ENCODE results near the gene COL20A1. TPM values are rescaled to one million over a fixed set of nuclear protein-coding genes. Genes with fewer than 3 reads are reported as not detected.

The COL20A1 gene
- total and polyA plus RNA-seq, 2 donors = 0.05 to 0.30 TPM

DNA sequence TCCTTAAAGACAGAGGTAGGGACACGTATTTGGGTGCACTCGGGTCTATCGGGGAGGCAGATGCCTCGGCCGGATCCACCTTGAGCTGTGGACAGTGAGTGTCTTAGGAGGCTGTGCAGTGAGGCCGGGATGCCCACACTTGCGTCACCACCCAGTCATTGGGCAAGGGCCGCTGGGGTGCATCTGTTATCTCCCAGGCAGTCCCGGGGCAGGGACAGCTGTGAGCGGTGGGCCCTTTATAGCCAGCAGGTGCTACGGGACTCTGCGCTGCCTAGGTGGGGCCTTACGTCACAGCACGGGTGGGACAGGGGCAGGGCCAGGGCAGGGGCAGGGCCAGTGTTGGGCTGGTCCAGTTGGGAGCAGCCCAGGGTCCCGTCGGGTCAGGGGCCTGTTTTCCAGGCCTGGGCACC is 689 bp upstream of the COL20A1 start:
- Histone ChIP-seq H3K4me3 (ENCODE audit: low read length in 2 of 2) (no peak overlapping the region), H3K9me3 (ENCODE audit: control insufficient read depth in 2 of 2, insufficient read depth in 1 of 2, low read length in 1 of 2) (no peaks in the 10 kb centered on the region), H3K36me3 (ENCODE audit: control insufficient read depth in 2 of 2, insufficient read depth in 2 of 2, low read length in 1 of 2) (peaks cover 9 to 23% of the 10 kb centered on the region in 2 donors), H3K27me3 (ENCODE audit: control insufficient read depth in 2 of 2, insufficient read depth in 1 of 2, low read length in 1 of 2) (peaks cover 20 to 36% of the 10 kb centered on the region in 2 donors), H3K4me1 (ENCODE audit: control insufficient read depth in 2 of 2, insufficient read depth in 2 of 2, low read length in 2 of 2) (peaks cover 0 to 2% of the 10 kb centered on the region in 2 donors), H3K27ac (ENCODE audit: low read depth in 1 of 2, low read length in 1 of 2) (no peak overlapping the region)
- 91% methylated on average over 16 of the region's 16 CpGs for WGBS
- no peak for DNase-seq (ENCODE audit: low read depth in 6 of 9, low spot score in 9 of 9)

DNA sequence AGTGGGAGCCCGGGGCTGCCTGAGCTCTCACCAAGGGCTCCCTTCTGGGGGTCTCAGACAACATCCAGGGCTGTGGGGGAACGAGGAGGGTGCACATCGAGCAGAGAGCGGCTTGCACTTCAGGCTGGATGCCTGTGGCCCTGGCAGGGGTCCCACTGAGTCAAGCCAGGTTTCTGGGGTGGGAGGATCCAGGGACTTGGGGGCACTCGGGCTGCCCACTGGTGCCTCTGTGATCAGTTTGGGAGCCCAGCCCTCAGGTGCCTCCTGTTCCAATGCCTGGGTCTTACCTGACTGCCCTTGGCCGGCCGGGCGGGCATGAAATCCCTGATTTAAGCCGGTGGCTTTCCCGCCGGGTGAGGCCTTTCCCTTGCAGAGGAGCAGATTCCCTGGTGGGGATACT is 470 bp downstream of the COL20A1 start:
- Histone ChIP-seq H3K36me3 (ENCODE audit: control insufficient read depth in 2 of 2, insufficient read depth in 2 of 2, low read length in 1 of 2) (peaks cover 6 to 12% of the 10 kb centered on the region in 2 donors), H3K4me3 (ENCODE audit: low read length in 2 of 2) (no peak overlapping the region), H3K27me3 (ENCODE audit: control insufficient read depth in 2 of 2, insufficient read depth in 1 of 2, low read length in 1 of 2) (peaks cover 20 to 43% of the 10 kb centered on the region in 2 donors), H3K9me3 (ENCODE audit: control insufficient read depth in 2 of 2, insufficient read depth in 1 of 2, low read length in 1 of 2) (no peaks in the 10 kb centered on the region), H3K27ac (ENCODE audit: low read depth in 1 of 2, low read length in 1 of 2) (no peak overlapping the region), H3K4me1 (ENCODE audit: control insufficient read depth in 2 of 2, insufficient read depth in 2 of 2, low read length in 2 of 2) (peaks cover 0 to 2% of the 10 kb centered on the region in 2 donors)
- DNase-seq (ENCODE audit: low read depth in 6 of 9, low spot score in 9 of 9) = no peak
- WGBS = 80% methylated on average over 11 of the region's 11 CpGs

GRCh38 chr20:63293871-63294535 is 1.0 kb downstream of the COL20A1 start:
- Histone ChIP-seq H3K9me3 (ENCODE audit: control insufficient read depth in 2 of 2, insufficient read depth in 1 of 2, low read length in 1 of 2) (no peaks in the 10 kb centered on the region), H3K27ac (ENCODE audit: low read depth in 1 of 2, low read length in 1 of 2) (no peak overlapping the region), H3K4me3 (ENCODE audit: low read length in 2 of 2) (no peak overlapping the region), H3K4me1 (ENCODE audit: control insufficient read depth in 2 of 2, insufficient read depth in 2 of 2, low read length in 2 of 2) (peaks cover 0 to 2% of the 10 kb centered on the region in 2 donors), H3K36me3 (ENCODE audit: control insufficient read depth in 2 of 2, insufficient read depth in 2 of 2, low read length in 1 of 2) (peaks cover 2 to 6% of the 10 kb centered on the region in 2 donors), H3K27me3 (ENCODE audit: control insufficient read depth in 2 of 2, insufficient read depth in 1 of 2, low read length in 1 of 2) (peaks cover 20 to 46% of the 10 kb centered on the region in 2 donors)
- 77% methylated on average over 21 of the region's 22 CpGs for WGBS
- no peak for DNase-seq (ENCODE audit: low read depth in 6 of 9, low spot score in 9 of 9)

GRCh38 chr20:63294536-63294900 is 1.5 kb downstream of the COL20A1 start:
- H3K27me3 ChIP-seq (ENCODE audit: control insufficient read depth in 2 of 2, insufficient read depth in 1 of 2, low read length in 1 of 2) = peaks cover 20 to 49% of the 10 kb centered on the region in 2 donors
- no peak for DNase-seq (ENCODE audit: low read depth in 6 of 9, low spot score in 9 of 9)
- WGBS = 93% methylated on average over 12 of the region's 12 CpGs

GRCh38 chr20:63295018-63295417 is 2.0 kb downstream of the COL20A1 start:
- Histone ChIP-seq H3K4me1 (ENCODE audit: control insufficient read depth in 2 of 2, insufficient read depth in 2 of 2, low read length in 2 of 2) (peaks cover 0 to 2% of the 10 kb centered on the region in 2 donors), H3K4me3 (ENCODE audit: low read length in 2 of 2) (no peak overlapping the region), H3K27me3 (ENCODE audit: control insufficient read depth in 2 of 2, insufficient read depth in 1 of 2, low read length in 1 of 2) (peaks cover 20 to 49% of the 10 kb centered on the region in 2 donors), H3K9me3 (ENCODE audit: control insufficient read depth in 2 of 2, insufficient read depth in 1 of 2, low read length in 1 of 2) (no peaks in the 10 kb centered on the region), H3K27ac (ENCODE audit: low read depth in 1 of 2, low read length in 1 of 2) (no peak overlapping the region), H3K36me3 (ENCODE audit: control insufficient read depth in 2 of 2, insufficient read depth in 2 of 2, low read length in 1 of 2) (no peaks in the 10 kb centered on the region)
- no peak for DNase-seq (ENCODE audit: low read depth in 6 of 9, low spot score in 9 of 9)
- 49% methylated on average over 19 of the region's 19 CpGs for WGBS

More at GRCh38 chr20:63294536-63294900, 1.5 kb downstream of the COL20A1 start:
- H3K4me3 ChIP-seq (ENCODE audit: low read length in 2 of 2) = no peak overlapping the region
- H3K9me3 ChIP-seq (ENCODE audit: control insufficient read depth in 2 of 2, insufficient read depth in 1 of 2, low read length in 1 of 2) = no peaks in the 10 kb centered on the region
- no peak overlapping the region for H3K27ac ChIP-seq (ENCODE audit: low read depth in 1 of 2, low read length in 1 of 2)
- H3K36me3 ChIP-seq (ENCODE audit: control insufficient read depth in 2 of 2, insufficient read depth in 2 of 2, low read length in 1 of 2) = peaks cover 0 to 1% of the 10 kb centered on the region in 2 donors
- peaks cover 0 to 2% of the 10 kb centered on the region in 2 donors for H3K4me1 ChIP-seq (ENCODE audit: control insufficient read depth in 2 of 2, insufficient read depth in 2 of 2, low read length in 2 of 2)

DNA sequence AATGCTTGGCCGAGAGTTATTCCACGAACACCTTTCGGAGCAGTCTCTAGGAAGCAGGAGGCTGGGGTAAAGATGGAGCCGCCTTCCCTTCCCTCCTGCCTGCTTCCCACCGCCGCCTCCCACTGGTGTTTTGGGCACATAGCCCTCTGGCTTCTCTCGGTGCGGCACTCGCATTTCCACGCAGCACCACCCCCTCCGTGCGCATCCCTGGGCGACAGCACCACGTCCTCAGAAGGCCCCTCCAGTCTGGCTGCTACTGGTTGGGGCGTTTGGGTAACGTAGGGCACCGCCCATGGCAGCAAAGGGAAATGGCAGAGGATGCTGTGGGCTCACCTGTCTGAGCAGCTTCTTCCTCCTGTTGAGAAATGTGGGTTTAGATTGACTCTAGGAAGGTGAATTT is 2.4 kb downstream of the COL20A1 start:
- Histone ChIP-seq H3K4me1 (ENCODE audit: control insufficient read depth in 2 of 2, insufficient read depth in 2 of 2, low read length in 2 of 2) (peaks cover 0 to 2% of the 10 kb centered on the region in 2 donors), H3K9me3 (ENCODE audit: control insufficient read depth in 2 of 2, insufficient read depth in 1 of 2, low read length in 1 of 2) (no peaks in the 10 kb centered on the region), H3K27ac (ENCODE audit: low read depth in 1 of 2, low read length in 1 of 2) (no peak overlapping the region), H3K36me3 (ENCODE audit: control insufficient read depth in 2 of 2, insufficient read depth in 2 of 2, low read length in 1 of 2) (no peaks in the 10 kb centered on the region), H3K4me3 (ENCODE audit: low read length in 2 of 2) (no peak overlapping the region), H3K27me3 (ENCODE audit: control insufficient read depth in 2 of 2, insufficient read depth in 1 of 2, low read length in 1 of 2) (peaks cover 20 to 49% of the 10 kb centered on the region in 2 donors)
- 29% methylated on average over 17 of the region's 17 CpGs for WGBS
- DNase-seq (ENCODE audit: low read depth in 6 of 9, low spot score in 9 of 9) = no peak

DNA sequence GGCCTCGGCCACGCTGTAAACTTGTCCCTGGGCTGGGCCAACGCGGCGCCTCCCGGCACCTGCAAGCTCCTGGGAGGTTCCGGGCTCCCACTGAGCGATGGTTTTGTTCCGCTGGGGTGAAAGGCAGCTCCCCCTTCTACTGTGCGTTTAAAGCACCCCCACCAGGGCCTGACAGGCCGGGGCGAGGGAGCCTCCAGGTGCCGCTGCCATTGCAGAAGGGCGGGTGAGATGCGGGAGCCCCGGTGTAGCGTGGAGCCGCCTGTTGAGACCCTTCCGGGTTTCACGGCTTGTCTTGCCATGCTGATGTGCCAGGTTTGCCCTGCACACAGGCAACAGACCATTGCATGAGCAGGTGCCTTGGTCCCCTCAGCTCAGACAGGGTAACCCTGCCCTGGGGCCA is 2.9 kb downstream of the COL20A1 start:
- H3K4me1 ChIP-seq (ENCODE audit: control insufficient read depth in 2 of 2, insufficient read depth in 2 of 2, low read length in 2 of 2) = peaks cover 0 to 2% of the 10 kb centered on the region in 2 donors
- no peak for DNase-seq (ENCODE audit: low read depth in 6 of 9, low spot score in 9 of 9)
- peaks cover 20 to 49% of the 10 kb centered on the region in 2 donors for H3K27me3 ChIP-seq (ENCODE audit: control insufficient read depth in 2 of 2, insufficient read depth in 1 of 2, low read length in 1 of 2)
- no peak overlapping the region for H3K4me3 ChIP-seq (ENCODE audit: low read length in 2 of 2)
- H3K9me3 ChIP-seq (ENCODE audit: control insufficient read depth in 2 of 2, insufficient read depth in 1 of 2, low read length in 1 of 2) = no peaks in the 10 kb centered on the region
- 15% methylated on average over 20 of the region's 20 CpGs for WGBS
- no peaks in the 10 kb centered on the region for H3K36me3 ChIP-seq (ENCODE audit: control insufficient read depth in 2 of 2, insufficient read depth in 2 of 2, low read length in 1 of 2)
- no peak overlapping the region for H3K27ac ChIP-seq (ENCODE audit: low read depth in 1 of 2, low read length in 1 of 2)

DNA sequence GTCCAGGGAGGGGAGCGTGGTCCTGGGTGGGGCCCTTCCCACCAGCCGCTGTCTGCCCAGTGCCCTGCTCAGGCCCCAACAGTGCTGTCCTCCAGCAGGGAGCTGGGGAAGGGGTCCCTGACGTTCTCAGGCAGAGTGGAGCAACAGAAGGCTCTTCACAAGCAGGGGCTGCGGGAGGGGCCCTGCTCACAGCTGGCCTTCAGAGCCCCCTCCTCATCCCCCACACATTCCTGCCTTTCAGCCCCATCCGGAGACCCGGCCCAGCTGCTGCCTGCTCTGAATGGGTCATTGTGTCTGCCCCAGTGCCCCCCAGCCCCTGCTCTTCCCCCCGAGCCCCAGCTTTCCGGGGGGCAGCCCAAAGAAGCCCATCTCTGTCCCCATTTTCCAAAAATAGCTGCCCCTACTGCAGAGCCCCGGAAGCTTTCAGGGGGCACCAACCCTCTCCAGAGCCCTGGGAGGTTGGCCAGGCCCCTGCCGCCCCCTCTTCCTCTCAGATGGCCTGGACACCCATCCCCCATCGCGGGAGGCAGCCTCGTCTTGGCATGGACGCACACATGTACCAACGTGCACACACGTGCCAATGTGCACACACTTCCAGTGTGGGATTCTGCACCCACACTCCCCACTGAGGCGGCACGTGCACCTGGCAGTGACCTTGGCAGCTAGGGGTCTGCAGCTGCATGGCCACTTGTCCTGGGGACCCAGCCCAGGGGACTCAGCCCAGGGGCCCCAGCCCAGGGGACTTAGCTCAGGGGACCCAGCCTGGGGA is 3.7 kb downstream of the COL20A1 start:
- WGBS = 60% methylated on average over 18 of the region's 18 CpGs
- no peak for DNase-seq (ENCODE audit: low read depth in 6 of 9, low spot score in 9 of 9)
- peaks cover 0 to 2% of the 10 kb centered on the region in 2 donors for H3K4me1 ChIP-seq (ENCODE audit: control insufficient read depth in 2 of 2, insufficient read depth in 2 of 2, low read length in 2 of 2)
- H3K36me3 ChIP-seq (ENCODE audit: control insufficient read depth in 2 of 2, insufficient read depth in 2 of 2, low read length in 1 of 2) = no peaks in the 10 kb centered on the region
- H3K27ac ChIP-seq (ENCODE audit: low read depth in 1 of 2, low read length in 1 of 2) = no peak overlapping the region
- no peaks in the 10 kb centered on the region for H3K9me3 ChIP-seq (ENCODE audit: control insufficient read depth in 2 of 2, insufficient read depth in 1 of 2, low read length in 1 of 2)
- no peak overlapping the region for H3K4me3 ChIP-seq (ENCODE audit: low read length in 2 of 2)
- H3K27me3 ChIP-seq (ENCODE audit: control insufficient read depth in 2 of 2, insufficient read depth in 1 of 2, low read length in 1 of 2) = peaks cover 20 to 49% of the 10 kb centered on the region in 2 donors

GRCh38 chr20:63297371-63297781 is 4.4 kb downstream of the COL20A1 start:
- Histone ChIP-seq H3K4me1 (ENCODE audit: control insufficient read depth in 2 of 2, insufficient read depth in 2 of 2, low read length in 2 of 2) (peaks cover 0 to 2% of the 10 kb centered on the region in 2 donors), H3K27me3 (ENCODE audit: control insufficient read depth in 2 of 2, insufficient read depth in 1 of 2, low read length in 1 of 2) (peaks cover 20 to 49% of the 10 kb centered on the region in 2 donors), H3K27ac (ENCODE audit: low read depth in 1 of 2, low read length in 1 of 2) (no peak overlapping the region), H3K4me3 (ENCODE audit: low read length in 2 of 2) (no peak overlapping the region), H3K9me3 (ENCODE audit: control insufficient read depth in 2 of 2, insufficient read depth in 1 of 2, low read length in 1 of 2) (no peaks in the 10 kb centered on the region), H3K36me3 (ENCODE audit: control insufficient read depth in 2 of 2, insufficient read depth in 2 of 2, low read length in 1 of 2) (no peaks in the 10 kb centered on the region)
- DNase-seq (ENCODE audit: low read depth in 6 of 9, low spot score in 9 of 9) = no peak
- 87% methylated on average over 11 of the region's 11 CpGs for WGBS
